ES-I3 (cell line): Measurements from ENCODE around the gene IL21R.

ENCODE experiments used
- H3K36me3 ChIP-seq: 2 replicates; pipeline ENCODE4 v1.6.1; 2013; ENCODE audit warnings: mild to moderate bottlenecking, low read length, control low read depth, moderate library complexity; ENCODE audit not compliant: insufficient read depth
- H3K4me1 ChIP-seq: 2 replicates; pipeline ENCODE4 v1.6.1; 2013; ENCODE audit warnings: mild to moderate bottlenecking, control low read depth, low read length; ENCODE audit not compliant: insufficient read depth
- H3K9ac ChIP-seq: 2 replicates; pipeline ENCODE4 v1.6.1; 2013; ENCODE audit warnings: low read depth, mild to moderate bottlenecking, low read length, moderate library complexity
- H3K9me3 ChIP-seq: 2 replicates; pipeline ENCODE4 v1.6.1; 2013; ENCODE audit warnings: mild to moderate bottlenecking, low read length, moderate library complexity; ENCODE audit not compliant: control insufficient read depth, insufficient read depth

The IL21R gene

GRCh38 chr16:27417047-27417671, 15.2 kb downstream of the IL21R start:
- no peaks in the 10 kb centered on the region for H3K36me3 ChIP-seq
- no peaks in the 10 kb centered on the region for H3K4me1 ChIP-seq
- no peak overlapping the region for H3K9ac ChIP-seq
- peaks cover 5% of the 10 kb centered on the region; the same call in 1 of the 2 replicates for H3K9me3 ChIP-seq

- Histone ChIP-seq H3K36me3 (no peaks in the 10 kb centered on the region), H3K9me3 (peaks cover 5% of the 10 kb centered on the region; the same call in 1 of the 2 replicates), H3K4me1 (no peaks in the 10 kb centered on the region), H3K9ac (no peak overlapping the region)
These were observed 20.2 kb downstream of the IL21R start for GRCh38 chr16:27421961-27422740.

GRCh38 chr16:27424772-27425498, 23.0 kb downstream of the IL21R start:
- Histone ChIP-seq H3K36me3 (no peaks in the 10 kb centered on the region), H3K9ac (no peak overlapping the region), H3K9me3 (peaks cover 5% of the 10 kb centered on the region; the same call in 1 of the 2 replicates), H3K4me1 (no peaks in the 10 kb centered on the region)

- Histone ChIP-seq H3K9ac (no peak overlapping the region), H3K4me1 (no peaks in the 10 kb centered on the region), H3K36me3 (no peaks in the 10 kb centered on the region), H3K9me3 (peaks cover 4% of the 10 kb centered on the region; the same call in 1 of the 2 replicates)
These were observed 24.0 kb downstream of the IL21R start for GRCh38 chr16:27425961-27426360.

GRCh38 chr16:27426423-27427408, 24.7 kb downstream of the IL21R start:
- Histone ChIP-seq H3K4me1 (no peaks in the 10 kb centered on the region), H3K9me3 (no peaks in the 10 kb centered on the region), H3K36me3 (no peaks in the 10 kb centered on the region), H3K9ac (no peak overlapping the region)

- Histone ChIP-seq H3K36me3 (no peaks in the 10 kb centered on the region), H3K4me1 (no peaks in the 10 kb centered on the region), H3K9ac (no peak overlapping the region), H3K9me3 (no peaks in the 10 kb centered on the region)
These were observed 25.6 kb downstream of the IL21R start for GRCh38 chr16:27427538-27427937.

- H3K9me3 ChIP-seq, result no peaks in the 10 kb centered on the region
- no peak overlapping the region for H3K9ac ChIP-seq
- H3K36me3 ChIP-seq, result no peaks in the 10 kb centered on the region
- 0 out of 2 replicates have a peak, but pooled peaks cover 4% of the 10 kb centered on the region for H3K4me1 ChIP-seq
These were observed 26.2 kb downstream of the IL21R start for GRCh38 chr16:27428026-27428785.

GRCh38 chr16:27429330-27429871, 27.4 kb downstream of the IL21R start:
- no peaks in the 10 kb centered on the region for H3K9me3 ChIP-seq
- H3K36me3 ChIP-seq, result no peaks in the 10 kb centered on the region
- 0 out of 2 replicates have a peak, but pooled peaks cover 7% of the 10 kb centered on the region for H3K4me1 ChIP-seq
- no peak overlapping the region for H3K9ac ChIP-seq

GRCh38 chr16:27429981-27430441, 28.0 kb downstream of the IL21R start:
- no peaks in the 10 kb centered on the region for H3K9me3 ChIP-seq
- H3K9ac ChIP-seq, result no peak overlapping the region
- no peaks in the 10 kb centered on the region for H3K36me3 ChIP-seq
- H3K4me1 ChIP-seq, result 0 out of 2 replicates have a peak, but pooled peaks cover 7% of the 10 kb centered on the region

- H3K9ac ChIP-seq, result no peak overlapping the region
- H3K36me3 ChIP-seq, result no peaks in the 10 kb centered on the region
- H3K4me1 ChIP-seq, result 0 out of 2 replicates have a peak, but pooled peaks cover 7% of the 10 kb centered on the region
- H3K9me3 ChIP-seq, result no peaks in the 10 kb centered on the region
These were observed 28.5 kb downstream of the IL21R start for GRCh38 chr16:27430512-27430911.

GRCh38 chr16:27430923-27431484, 29.0 kb downstream of the IL21R start:
- Histone ChIP-seq H3K36me3 (no peaks in the 10 kb centered on the region), H3K9ac (no peak overlapping the region)

GRCh38 chr16:27431773-27432532, 30.0 kb downstream of the IL21R start:
- no peaks in the 10 kb centered on the region for H3K9me3 ChIP-seq
- H3K9ac ChIP-seq, result no peak overlapping the region
- H3K36me3 ChIP-seq, result no peaks in the 10 kb centered on the region
- H3K4me1 ChIP-seq, result 0 out of 2 replicates have a peak, but pooled peaks cover 7% of the 10 kb centered on the region

More at GRCh38 chr16:27430923-27431484, 29.0 kb downstream of the IL21R start:
- 0 out of 2 replicates have a peak, but pooled peaks cover 7% of the 10 kb centered on the region for H3K4me1 ChIP-seq
- no peaks in the 10 kb centered on the region for H3K9me3 ChIP-seq
